OCI-LY1 (cell line): ENCODE results near the gene SPATA21.
"Not testable (repeated sequence)": the region's sequence is repeated elsewhere in the genome, so short reads cannot be mapped to it uniquely, and the experiment has no call there.

Source experiments
- EZH2 ChIP-seq: fragments of 200-600 bp; sonication (generic), shearing (Covaris generic); IDR thresholded peaks from 2 replicates; pipeline ENCODE4 v1.8.0; 2017; ENCODE audit warnings: borderline replicate concordance, mixed run types, mild to moderate bottlenecking, antibody characterized with exemption, low read length, moderate library complexity, mixed read lengths
- TF ChIP-seq, protein P1 (sequence below): fragments of 200-600 bp; sonication (generic), shearing (Covaris generic); IDR thresholded peaks from 2 replicates; pipeline ENCODE4 v1.5.1; 2017; ENCODE audit warnings: mild to moderate bottlenecking, antibody characterized with exemption, low read length, moderate library complexity, mixed read lengths

DNA sequence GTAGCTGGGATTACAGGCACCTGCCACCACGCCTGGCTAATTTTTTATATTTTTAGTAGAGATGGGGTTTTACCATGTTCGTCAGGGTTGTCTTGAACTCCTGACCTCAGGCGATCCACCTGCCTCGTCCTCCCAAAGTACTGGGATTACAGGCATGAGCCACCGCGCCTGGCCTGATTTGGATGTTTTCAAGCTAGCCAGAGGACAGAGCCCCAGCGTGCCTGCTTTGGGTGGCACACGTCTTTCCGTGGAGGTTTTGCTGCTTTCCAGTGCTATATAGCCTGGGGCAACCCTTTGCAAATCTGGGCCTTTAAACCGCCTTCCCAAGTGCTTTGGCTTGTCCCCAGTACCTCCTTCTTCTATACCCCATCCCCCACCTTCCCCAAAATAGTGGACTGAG, 18.9 kb upstream of the SPATA21 start:
- TF ChIP-seq, protein P1, sequence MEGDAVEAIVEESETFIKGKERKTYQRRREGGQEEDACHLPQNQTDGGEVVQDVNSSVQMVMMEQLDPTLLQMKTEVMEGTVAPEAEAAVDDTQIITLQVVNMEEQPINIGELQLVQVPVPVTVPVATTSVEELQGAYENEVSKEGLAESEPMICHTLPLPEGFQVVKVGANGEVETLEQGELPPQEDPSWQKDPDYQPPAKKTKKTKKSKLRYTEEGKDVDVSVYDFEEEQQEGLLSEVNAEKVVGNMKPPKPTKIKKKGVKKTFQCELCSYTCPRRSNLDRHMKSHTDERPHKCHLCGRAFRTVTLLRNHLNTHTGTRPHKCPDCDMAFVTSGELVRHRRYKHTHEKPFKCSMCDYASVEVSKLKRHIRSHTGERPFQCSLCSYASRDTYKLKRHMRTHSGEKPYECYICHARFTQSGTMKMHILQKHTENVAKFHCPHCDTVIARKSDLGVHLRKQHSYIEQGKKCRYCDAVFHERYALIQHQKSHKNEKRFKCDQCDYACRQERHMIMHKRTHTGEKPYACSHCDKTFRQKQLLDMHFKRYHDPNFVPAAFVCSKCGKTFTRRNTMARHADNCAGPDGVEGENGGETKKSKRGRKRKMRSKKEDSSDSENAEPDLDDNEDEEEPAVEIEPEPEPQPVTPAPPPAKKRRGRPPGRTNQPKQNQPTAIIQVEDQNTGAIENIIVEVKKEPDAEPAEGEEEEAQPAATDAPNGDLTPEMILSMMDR: not testable (repeated sequence)
- not testable (repeated sequence) for TF ChIP-seq EZH2
